Tibial artery (tissue), 4 donors: Measurements from ENCODE around the gene TAS2R41.

ENCODE experiments used
- DNase-seq, 2 donors: peaks; one replicate each; pipeline ENCODE4 v3.0.0-alpha.2; 2019
- H3K27ac ChIP-seq, 2 donors: fragments of 200-600 bp; sonication (generic) in 1 of 2; 1 replicate in 1 of 2; 2 replicates in 1 of 2; pipeline ENCODE4 v1.5.1; 2018 to 2019; ENCODE audit warnings: mild to moderate bottlenecking in 1 of 2
- H3K27me3 ChIP-seq, 2 donors: fragments of 200-600 bp; sonication (generic) in 1 of 2; one replicate each; pipeline versions ENCODE4 v1.5.1 to v1.6.0; 2016 to 2019
- H3K36me3 ChIP-seq, 3 donors: fragments of 200-600 bp; sonication (generic) in 2 of 3; one replicate each; pipeline ENCODE4 v1.5.1; 2016 to 2019; ENCODE audit warnings: mild to moderate bottlenecking in 2 of 3
- H3K4me1 ChIP-seq, 4 donors: fragments of 200-600 bp; sonication (generic) in 2 of 4; 1 replicate in 3 of 4; 2 replicates in 1 of 4; pipeline ENCODE4 v1.5.1; 2016 to 2019
- H3K4me3 ChIP-seq, 2 donors: fragments of 200-600 bp; sonication (generic) in 1 of 2; 1 replicate in 1 of 2; 2 replicates in 1 of 2; pipeline ENCODE4 v1.5.1; 2018 to 2019; ENCODE audit warnings: mild to moderate bottlenecking in 2 of 2
- H3K9me3 ChIP-seq, 3 donors: fragments of 200-600 bp; sonication (generic) in 1 of 3; one replicate each; pipeline ENCODE4 v1.5.1; 2016 to 2019
- intact Hi-C: fragments of 100-400 bp; cut with DNase I; formaldehyde crosslinking; loops from one replicate; pipeline ENCODE4 v1.15.0; 2023; ENCODE audit warnings: low total_unique reads
- TF ChIP-seq, protein P1 (sequence below), 2 experiments: fragments of 200-600 bp in 1 of 2; fragments of 450-650 bp in 1 of 2; IDR thresholded peaks; one replicate each; pipeline ENCODE4 v1.5.1; 2017 to 2019; ENCODE audit warnings: antibody characterized with exemption in 2 of 2, mild to moderate bottlenecking in 1 of 2, moderate library complexity in 1 of 2

Gene TAS2R41, protein sequence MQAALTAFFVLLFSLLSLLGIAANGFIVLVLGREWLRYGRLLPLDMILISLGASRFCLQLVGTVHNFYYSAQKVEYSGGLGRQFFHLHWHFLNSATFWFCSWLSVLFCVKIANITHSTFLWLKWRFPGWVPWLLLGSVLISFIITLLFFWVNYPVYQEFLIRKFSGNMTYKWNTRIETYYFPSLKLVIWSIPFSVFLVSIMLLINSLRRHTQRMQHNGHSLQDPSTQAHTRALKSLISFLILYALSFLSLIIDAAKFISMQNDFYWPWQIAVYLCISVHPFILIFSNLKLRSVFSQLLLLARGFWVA

GRCh38 chr7:143477501-143478150 lies at the start of gene TAS2R41:
Gene TAS2R41, plus strand, starts transcription at chr7:143477873. Its CDS starts 0 bp downstream, at chr7:143477873.
- no peaks in the 10 kb centered on the region for H3K27me3 ChIP-seq
- no peak within 1 kb of the TSS for H3K4me3 ChIP-seq
- no peaks in the 10 kb centered on the region for H3K9me3 ChIP-seq
- no peaks in the 10 kb centered on the region for H3K4me1 ChIP-seq
- intact Hi-C loops = no loop called here
- TF ChIP-seq, protein P1, sequence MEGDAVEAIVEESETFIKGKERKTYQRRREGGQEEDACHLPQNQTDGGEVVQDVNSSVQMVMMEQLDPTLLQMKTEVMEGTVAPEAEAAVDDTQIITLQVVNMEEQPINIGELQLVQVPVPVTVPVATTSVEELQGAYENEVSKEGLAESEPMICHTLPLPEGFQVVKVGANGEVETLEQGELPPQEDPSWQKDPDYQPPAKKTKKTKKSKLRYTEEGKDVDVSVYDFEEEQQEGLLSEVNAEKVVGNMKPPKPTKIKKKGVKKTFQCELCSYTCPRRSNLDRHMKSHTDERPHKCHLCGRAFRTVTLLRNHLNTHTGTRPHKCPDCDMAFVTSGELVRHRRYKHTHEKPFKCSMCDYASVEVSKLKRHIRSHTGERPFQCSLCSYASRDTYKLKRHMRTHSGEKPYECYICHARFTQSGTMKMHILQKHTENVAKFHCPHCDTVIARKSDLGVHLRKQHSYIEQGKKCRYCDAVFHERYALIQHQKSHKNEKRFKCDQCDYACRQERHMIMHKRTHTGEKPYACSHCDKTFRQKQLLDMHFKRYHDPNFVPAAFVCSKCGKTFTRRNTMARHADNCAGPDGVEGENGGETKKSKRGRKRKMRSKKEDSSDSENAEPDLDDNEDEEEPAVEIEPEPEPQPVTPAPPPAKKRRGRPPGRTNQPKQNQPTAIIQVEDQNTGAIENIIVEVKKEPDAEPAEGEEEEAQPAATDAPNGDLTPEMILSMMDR (IDR thresholded peaks at IDR 0.05) = no peak
- H3K27ac ChIP-seq = no peak within 1 kb of the TSS
- H3K36me3 ChIP-seq = no peaks in the 10 kb centered on the region
- DNase-seq = no peak

GRCh38 chr7:143429770-143430698 lies 47.6 kb upstream of the TAS2R41 start:
- no peak for DNase-seq
- Histone ChIP-seq H3K4me1 (no peaks in the 10 kb centered on the region), H3K27ac (no peak overlapping the region), H3K27me3 (no peaks in the 10 kb centered on the region), H3K4me3 (no peak overlapping the region), H3K9me3 (no peaks in the 10 kb centered on the region), H3K36me3 (no peaks in the 10 kb centered on the region)
- intact Hi-C loops = loop anchor here (10.0 kb wide), 1 partner anchor 1085 kb away; no protein-coding TSS in a partner anchor
- TF ChIP-seq, protein P1 (IDR thresholded peaks at IDR 0.05) = no peak

DNA sequence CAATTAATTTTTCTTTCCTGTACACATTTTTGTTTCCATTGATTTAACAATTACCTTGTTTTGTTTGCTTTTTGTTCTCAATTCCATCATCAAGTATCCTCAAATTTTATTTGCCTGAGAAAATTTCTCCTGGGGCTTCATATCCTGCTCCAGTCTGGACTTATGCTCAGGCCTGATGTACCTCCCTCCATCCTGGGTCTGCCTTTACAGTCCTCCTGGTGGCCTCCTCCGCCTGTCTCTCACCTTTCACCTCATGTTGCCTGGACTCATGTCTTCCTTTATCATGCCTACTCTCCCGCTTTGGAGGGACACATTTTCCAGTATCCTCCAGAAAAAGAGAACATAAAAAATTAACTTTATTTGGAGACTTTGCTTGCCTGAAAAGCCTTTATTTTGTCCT lies 46.6 kb upstream of the TAS2R41 start:
- TF ChIP-seq, protein P1 (IDR thresholded peaks at IDR 0.05) = no peak
- no peak for DNase-seq
- Histone ChIP-seq H3K9me3 (no peaks in the 10 kb centered on the region), H3K27ac (no peak overlapping the region), H3K36me3 (no peaks in the 10 kb centered on the region), H3K27me3 (no peaks in the 10 kb centered on the region), H3K4me3 (no peak overlapping the region), H3K4me1 (no peaks in the 10 kb centered on the region)
- intact Hi-C loops = no loop called here

DNA sequence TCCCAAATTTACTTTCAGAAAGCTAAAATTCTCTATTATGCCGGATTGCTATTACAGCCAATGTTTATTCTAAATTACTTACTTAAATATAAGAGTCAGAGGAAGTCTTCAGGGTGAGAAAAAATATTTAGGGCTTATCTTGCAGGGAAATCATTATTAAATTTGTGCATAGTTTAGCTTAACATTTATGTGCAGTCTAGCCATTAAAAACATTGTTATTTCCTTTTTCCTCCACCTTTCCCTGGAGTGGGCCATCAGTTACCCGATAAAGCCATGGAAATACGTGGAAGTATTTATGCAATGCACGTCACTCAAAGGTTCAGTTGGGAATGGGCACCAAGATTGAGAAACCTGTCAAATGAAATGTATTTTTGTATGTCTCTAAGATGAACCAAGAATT lies 43.9 kb upstream of the TAS2R41 start:
- no peak overlapping the region for H3K4me3 ChIP-seq
- no peak overlapping the region for H3K27ac ChIP-seq
- no peaks in the 10 kb centered on the region for H3K4me1 ChIP-seq
- intact Hi-C loops = no loop called here
- TF ChIP-seq, protein P1 (IDR thresholded peaks at IDR 0.05) = no peak
- no peaks in the 10 kb centered on the region for H3K36me3 ChIP-seq
- H3K9me3 ChIP-seq = no peaks in the 10 kb centered on the region
- no peak for DNase-seq
- no peaks in the 10 kb centered on the region for H3K27me3 ChIP-seq

DNA sequence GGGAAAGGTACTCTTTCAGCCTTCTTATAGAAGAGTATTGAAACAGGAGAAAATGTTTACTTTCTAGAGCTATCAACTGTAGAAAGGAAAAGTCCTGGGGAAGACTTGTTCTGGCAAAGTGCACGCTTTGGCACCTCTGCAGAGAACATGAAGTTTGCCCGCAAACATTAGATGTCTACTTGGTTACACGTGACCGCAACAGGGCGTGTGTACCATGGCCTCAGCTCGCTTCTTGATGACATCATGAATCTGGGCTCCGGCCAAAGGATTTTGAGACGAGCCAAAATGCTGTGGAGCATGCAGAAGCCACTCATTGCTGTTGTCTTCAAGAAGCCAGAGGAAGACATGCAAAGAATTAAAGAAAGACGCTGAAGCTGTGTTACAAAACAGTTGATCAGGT lies 43.0 kb upstream of the TAS2R41 start:
- no peak overlapping the region for H3K27ac ChIP-seq
- peak in 1 of 2 donors; percentile 37 for DNase-seq
- intact Hi-C loops = no loop called here
- H3K4me3 ChIP-seq = no peak overlapping the region
- TF ChIP-seq, protein P1 (IDR thresholded peaks at IDR 0.05) = no peak
- H3K36me3 ChIP-seq = no peaks in the 10 kb centered on the region
- H3K27me3 ChIP-seq = no peaks in the 10 kb centered on the region
- no peaks in the 10 kb centered on the region for H3K9me3 ChIP-seq
- H3K4me1 ChIP-seq = no peaks in the 10 kb centered on the region
